Fibroblast of skin of right quadriceps (primary cell): ENCODE measurements around the gene BSDC1.

Experiments
- DNase-seq: peaks from one replicate; pipeline ENCODE4 v3.0.0-alpha.2; 2013

Gene BSDC1

GRCh38 chr1:32335790-32336590 is 58.3 kb downstream of the BSDC1 start, which contains the start of gene MARCKSL1:
Gene MARCKSL1, minus strand, starts transcription at chr1:32336233. Its CDS starts 200 bp downstream, at chr1:32336033.
- peak; percentile 78 for DNase-seq

- DNase-seq, result no peak
Measured at GRCh38 chr1:32335535-32335789, 58.8 kb downstream of the BSDC1 start.

- DNase-seq, result peak; percentile 47
Measured at GRCh38 chr1:32334864-32335534, 59.2 kb downstream of the BSDC1 start.

GRCh38 chr1:32334274-32334861 is 59.9 kb downstream of the BSDC1 start:
- DNase-seq, result no peak

- no peak for DNase-seq
Measured at GRCh38 chr1:32333251-32333963, 60.8 kb downstream of the BSDC1 start.

- DNase-seq, result no peak
Measured at GRCh38 chr1:32332290-32333079, 61.8 kb downstream of the BSDC1 start.

- no peak for DNase-seq
Measured at GRCh38 chr1:32331549-32331948, 62.7 kb downstream of the BSDC1 start.

- no peak for DNase-seq
Measured at GRCh38 chr1:32330558-32331151, 63.6 kb downstream of the BSDC1 start.

- DNase-seq, result no peak
Measured at GRCh38 chr1:32329931-32330466, 64.2 kb downstream of the BSDC1 start.

- no peak for DNase-seq
Measured at GRCh38 chr1:32327204-32327603, 67.0 kb downstream of the BSDC1 start.

GRCh38 chr1:32321712-32322291 is 72.4 kb downstream of the BSDC1 start:
- no peak for DNase-seq

- no peak for DNase-seq
Measured at GRCh38 chr1:32318127-32318869, 75.9 kb downstream of the BSDC1 start.

GRCh38 chr1:32316903-32317277 is 77.4 kb downstream of the BSDC1 start:
- no peak for DNase-seq
